ENCODE measurements around the gene SRL. TPM values are rescaled to one million over a fixed set of nuclear protein-coding genes. Genes with fewer than 3 reads are reported as not detected.

The SRL gene
- total RNA-seq, 1 donor: not detected

DNA sequence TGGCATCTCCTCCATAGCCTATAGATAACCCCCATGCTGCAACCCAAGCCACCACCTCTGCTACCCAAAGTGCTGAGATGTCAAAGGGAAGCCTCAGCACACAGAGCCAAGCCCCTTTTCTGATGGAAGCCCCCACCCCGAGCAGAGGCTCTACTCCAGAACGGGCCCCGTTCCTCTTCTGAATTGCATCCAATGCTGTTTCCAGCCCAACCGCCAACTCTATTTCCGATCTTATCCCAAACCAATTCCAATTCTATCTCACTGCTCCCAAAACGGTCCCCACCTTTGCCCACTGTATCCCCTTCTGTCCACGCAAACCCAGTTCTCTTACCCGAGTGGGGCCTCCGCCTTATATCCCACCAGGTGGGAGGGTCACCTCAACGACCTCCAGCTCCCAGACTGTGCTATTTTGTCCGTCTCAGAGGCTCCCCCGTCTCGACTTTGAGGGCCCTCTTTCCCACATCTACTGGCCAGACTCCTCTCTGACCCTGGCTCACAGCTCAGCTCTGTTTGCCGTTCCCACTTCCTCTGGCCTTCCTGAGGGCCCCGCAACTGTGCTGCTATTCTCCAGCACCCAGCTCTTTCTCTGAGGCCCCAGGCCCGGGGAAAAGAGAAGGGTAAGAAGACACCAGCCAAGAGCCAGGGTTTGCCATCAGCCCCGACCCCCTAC lies 487 bp downstream of the SRL start:
- no peaks in the 10 kb centered on the region for H3K27me3 ChIP-seq (ENCODE audit: insufficient read depth, low read length)
- TF ChIP-seq CTCF (IDR thresholded peaks at IDR 0.05; ENCODE audit: extremely low read depth, low read depth, low read length): no peak

DNA sequence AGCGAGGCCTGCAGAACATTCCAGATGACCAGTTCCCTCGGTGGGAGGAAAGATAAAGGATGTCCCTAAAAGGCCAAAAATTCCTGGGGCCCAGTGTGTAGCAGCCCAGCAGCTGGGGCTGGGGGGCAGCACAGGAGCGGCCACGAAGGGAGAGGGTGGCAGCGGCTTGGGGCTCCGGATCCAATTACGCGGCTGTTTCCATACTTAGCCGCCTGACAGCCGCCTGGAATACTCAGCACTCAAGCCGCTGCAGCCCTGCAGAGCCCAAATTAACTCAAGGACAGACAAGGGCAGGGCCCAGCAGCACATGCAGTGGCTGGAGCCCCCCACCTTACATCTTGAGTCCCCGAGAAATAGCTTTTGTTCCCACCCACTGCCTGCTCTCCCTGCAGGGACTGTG lies 1.3 kb downstream of the SRL start:
- H3K4me2 ChIP-seq (ENCODE audit: insufficient read depth, low read length): no peak overlapping the region
- H3K4me3 ChIP-seq (ENCODE audit: insufficient read depth, low read length): no peak overlapping the region
- H3K4me1 ChIP-seq (ENCODE audit: insufficient read depth, low read length): no peaks in the 10 kb centered on the region
- H3K36me3 ChIP-seq (ENCODE audit: insufficient read depth, low read length): no peaks in the 10 kb centered on the region
- DNase-seq (ENCODE audit: insufficient read length, low spot score, missing footprints): no peak
- no peaks in the 10 kb centered on the region for H3K79me2 ChIP-seq (ENCODE audit: insufficient read depth, low read length)
- no peak overlapping the region for H2AFZ ChIP-seq (ENCODE audit: low read length)
- TF ChIP-seq CTCF (IDR thresholded peaks at IDR 0.05; ENCODE audit: extremely low read depth, low read depth, low read length): no peak
- no peaks in the 10 kb centered on the region for H3K27me3 ChIP-seq (ENCODE audit: insufficient read depth, low read length)
- H3K9me3 ChIP-seq (ENCODE audit: low read depth, low read length): no peaks in the 10 kb centered on the region
- no peak overlapping the region for H3K27ac ChIP-seq (ENCODE audit: low read depth, low read length)
- H4K20me1 ChIP-seq (ENCODE audit: insufficient read depth, low read length): no peaks in the 10 kb centered on the region

More for the DNA sequence above, 487 bp downstream of the SRL start:
- Histone ChIP-seq H3K4me2 (ENCODE audit: insufficient read depth, low read length) (no peak overlapping the region), H3K4me3 (ENCODE audit: insufficient read depth, low read length) (no peak overlapping the region), H3K9me3 (ENCODE audit: low read depth, low read length) (no peaks in the 10 kb centered on the region), H2AFZ (ENCODE audit: low read length) (no peak overlapping the region), H3K4me1 (ENCODE audit: insufficient read depth, low read length) (no peaks in the 10 kb centered on the region), H3K27ac (ENCODE audit: low read depth, low read length) (no peak overlapping the region), H4K20me1 (ENCODE audit: insufficient read depth, low read length) (no peaks in the 10 kb centered on the region), H3K36me3 (ENCODE audit: insufficient read depth, low read length) (no peaks in the 10 kb centered on the region), H3K79me2 (ENCODE audit: insufficient read depth, low read length) (no peaks in the 10 kb centered on the region)
- DNase-seq (ENCODE audit: insufficient read length, low spot score, missing footprints): no peak

DNA sequence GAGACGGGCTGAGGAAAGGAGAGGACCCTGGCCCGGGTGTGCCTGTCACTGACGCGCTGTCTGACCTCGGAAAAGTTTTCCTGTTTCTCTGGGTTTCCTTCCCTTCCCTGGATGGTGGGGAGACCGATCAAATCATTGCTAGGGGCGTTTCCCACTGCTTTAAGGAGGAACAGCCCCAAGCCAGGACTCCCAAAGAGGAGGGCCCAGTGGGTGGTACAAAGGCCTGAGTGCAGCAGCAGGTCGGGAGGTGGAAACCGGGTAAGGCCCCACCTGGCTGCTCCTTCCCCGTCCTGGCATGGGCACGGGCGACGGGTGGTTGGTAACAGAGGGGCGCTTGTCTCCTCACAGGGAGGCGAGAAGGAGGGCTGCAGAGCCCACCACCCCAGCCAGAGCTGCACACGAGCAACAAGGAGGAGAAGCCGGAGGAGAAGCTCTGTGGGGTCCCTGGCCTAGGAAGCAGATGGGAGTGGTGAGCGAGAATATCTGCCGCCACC lies 2.2 kb downstream of the SRL start:
- Histone ChIP-seq H3K36me3 (ENCODE audit: insufficient read depth, low read length) (no peaks in the 10 kb centered on the region), H3K79me2 (ENCODE audit: insufficient read depth, low read length) (no peaks in the 10 kb centered on the region), H3K9me3 (ENCODE audit: low read depth, low read length) (no peaks in the 10 kb centered on the region), H3K27me3 (ENCODE audit: insufficient read depth, low read length) (no peaks in the 10 kb centered on the region), H3K4me1 (ENCODE audit: insufficient read depth, low read length) (peaks cover under 1% of the 10 kb centered on the region), H3K4me3 (ENCODE audit: insufficient read depth, low read length) (no peak overlapping the region), H3K27ac (ENCODE audit: low read depth, low read length) (no peak overlapping the region), H2AFZ (ENCODE audit: low read length) (no peak overlapping the region), H3K4me2 (ENCODE audit: insufficient read depth, low read length) (peak overlapping the region; percentile 18), H4K20me1 (ENCODE audit: insufficient read depth, low read length) (no peaks in the 10 kb centered on the region)
- DNase-seq (ENCODE audit: insufficient read length, low spot score, missing footprints): no peak
- no peak for TF ChIP-seq CTCF (IDR thresholded peaks at IDR 0.05; ENCODE audit: extremely low read depth, low read depth, low read length)

- Histone ChIP-seq H2AFZ (ENCODE audit: low read length) (no peak overlapping the region), H3K4me3 (ENCODE audit: insufficient read depth, low read length) (no peak overlapping the region), H3K27me3 (ENCODE audit: insufficient read depth, low read length) (no peaks in the 10 kb centered on the region), H3K36me3 (ENCODE audit: insufficient read depth, low read length) (no peaks in the 10 kb centered on the region), H3K27ac (ENCODE audit: low read depth, low read length) (no peak overlapping the region), H3K79me2 (ENCODE audit: insufficient read depth, low read length) (no peaks in the 10 kb centered on the region), H3K4me1 (ENCODE audit: insufficient read depth, low read length) (peaks cover 6% of the 10 kb centered on the region), H3K9me3 (ENCODE audit: low read depth, low read length) (no peaks in the 10 kb centered on the region), H4K20me1 (ENCODE audit: insufficient read depth, low read length) (no peaks in the 10 kb centered on the region), H3K4me2 (ENCODE audit: insufficient read depth, low read length) (peak overlapping the region; percentile 18)
- TF ChIP-seq CTCF (IDR thresholded peaks at IDR 0.05; ENCODE audit: extremely low read depth, low read depth, low read length): no peak
- DNase-seq (ENCODE audit: insufficient read length, low spot score, missing footprints): no peak
Observed at GRCh38 chr16:4239020-4239419, 2.9 kb downstream of the SRL start.

Data from osteoblast (primary cell).